ENCODE data around the gene PNCK. TPM values are rescaled to one million over a fixed set of nuclear protein-coding genes. Genes with fewer than 3 reads are reported as not detected.

Gene PNCK
- total RNA-seq, 2 experiments from 2014 or later: 0.70 to 1.0 TPM

GRCh38 chrX:153703036-153703370 lies 29.4 kb upstream of the PNCK start:
- intact Hi-C loops (cut with DNase I, micrococcal nuclease): no loop called here
- ChIA-PET CTCF (no interaction called here), POLR2A (no interaction called here)
- Histone ChIP-seq H3K4me3 (ENCODE audit: low read length) (no peak overlapping the region), H3K27me3 (ENCODE audit: control insufficient read depth in 1 of 2, insufficient read depth in 2 of 2, low read length in 2 of 2) (no peaks in the 10 kb centered on the region), H3K4me1 (ENCODE audit: insufficient read depth, low read length) (no peaks in the 10 kb centered on the region), H3K36me3 (ENCODE audit: insufficient read depth, low read length) (peaks cover 28% of the 10 kb centered on the region), H3K9me3 (ENCODE audit: control insufficient read depth in 1 of 2, insufficient read depth in 1 of 2, low read length in 2 of 2) (no peaks in the 10 kb centered on the region), H3K27ac (ENCODE audit: low read depth in 1 of 2, low read length in 2 of 2) (no peak overlapping the region)
- Mint-ChIP-seq H3K4me3 (no peak overlapping the region), H3K36me3 (ENCODE audit: low read depth) (peaks cover 23% of the 10 kb centered on the region), H3K9me3 (no peaks in the 10 kb centered on the region), H3K27me3 (no peaks in the 10 kb centered on the region), H3K27ac (no peak overlapping the region), H3K4me1 (ENCODE audit: low read depth) (peaks cover 8% of the 10 kb centered on the region)
- no peak for TF ChIP-seq CTCF (IDR thresholded peaks at IDR 0.05)
- DNase-seq (no peak), ATAC-seq (ENCODE audit: poor library complexity) (no peak)

GRCh38 chrX:153702336-153703035 lies 28.9 kb upstream of the PNCK start:
- H3K27me3 ChIP-seq (ENCODE audit: control insufficient read depth in 1 of 2, insufficient read depth in 2 of 2, low read length in 2 of 2): no peaks in the 10 kb centered on the region
- intact Hi-C loops (cut with DNase I, micrococcal nuclease): no loop called here
- peaks cover 28% of the 10 kb centered on the region for H3K36me3 ChIP-seq (ENCODE audit: insufficient read depth, low read length)
- no peak overlapping the region for H3K4me3 ChIP-seq (ENCODE audit: low read length)
- no peaks in the 10 kb centered on the region for H3K9me3 ChIP-seq (ENCODE audit: control insufficient read depth in 1 of 2, insufficient read depth in 1 of 2, low read length in 2 of 2)
- no peak overlapping the region for H3K4me3 Mint-ChIP-seq
- CTCF ChIA-PET: no interaction called here
- peaks cover 28% of the 10 kb centered on the region for H3K36me3 Mint-ChIP-seq (ENCODE audit: low read depth)
- H3K4me1 ChIP-seq (ENCODE audit: insufficient read depth, low read length): no peaks in the 10 kb centered on the region
- H3K27ac Mint-ChIP-seq: no peak overlapping the region
- ATAC-seq (ENCODE audit: poor library complexity) (no peak), DNase-seq (no peak)
- no peaks in the 10 kb centered on the region for H3K27me3 Mint-ChIP-seq
- H3K4me1 Mint-ChIP-seq (ENCODE audit: low read depth): peaks cover 8% of the 10 kb centered on the region
- H3K9me3 Mint-ChIP-seq: no peaks in the 10 kb centered on the region
- TF ChIP-seq CTCF (IDR thresholded peaks at IDR 0.05): no peak
- no peak overlapping the region for H3K27ac ChIP-seq (ENCODE audit: low read depth in 1 of 2, low read length in 2 of 2)
- POLR2A ChIA-PET: no interaction called here

DNA sequence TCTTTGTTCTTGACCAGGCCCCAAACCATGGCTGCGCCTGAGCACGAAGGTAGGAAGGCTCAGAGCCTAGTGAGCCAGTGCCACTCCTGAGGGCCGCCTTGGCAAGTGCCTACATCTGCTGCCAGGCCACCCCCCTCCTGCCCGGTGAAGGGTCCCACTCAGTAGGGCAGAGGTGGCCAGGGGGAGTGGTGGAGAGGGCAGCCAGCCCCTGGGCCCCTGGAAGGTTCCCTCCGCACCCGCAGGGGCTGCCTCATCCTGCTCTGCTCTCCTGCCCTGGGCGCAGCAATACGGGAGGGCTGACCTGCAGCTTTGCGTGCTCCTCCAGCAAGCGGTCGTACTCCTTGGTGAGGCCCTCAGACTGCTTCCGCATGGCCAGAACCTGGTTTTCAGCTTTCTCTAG lies 28.1 kb upstream of the PNCK start:
- Mint-ChIP-seq H3K27me3 (no peaks in the 10 kb centered on the region), H3K4me1 (ENCODE audit: low read depth) (peaks cover 5% of the 10 kb centered on the region), H3K27ac (no peak overlapping the region), H3K9me3 (no peaks in the 10 kb centered on the region), H3K4me3 (no peak overlapping the region), H3K36me3 (ENCODE audit: low read depth) (peaks cover 35% of the 10 kb centered on the region)
- DNase-seq (no peak), ATAC-seq (ENCODE audit: poor library complexity) (no peak)
- Histone ChIP-seq H3K27me3 (ENCODE audit: control insufficient read depth in 1 of 2, insufficient read depth in 2 of 2, low read length in 2 of 2) (no peaks in the 10 kb centered on the region), H3K9me3 (ENCODE audit: control insufficient read depth in 1 of 2, insufficient read depth in 1 of 2, low read length in 2 of 2) (no peaks in the 10 kb centered on the region), H3K4me1 (ENCODE audit: insufficient read depth, low read length) (no peaks in the 10 kb centered on the region), H3K4me3 (ENCODE audit: low read length) (no peak overlapping the region), H3K27ac (ENCODE audit: low read depth in 1 of 2, low read length in 2 of 2) (no peak overlapping the region), H3K36me3 (ENCODE audit: insufficient read depth, low read length) (peaks cover 33% of the 10 kb centered on the region)
- intact Hi-C loops (cut with DNase I, micrococcal nuclease): no loop called here
- ChIA-PET CTCF (no interaction called here), POLR2A (no interaction called here)
- no peak for TF ChIP-seq CTCF (IDR thresholded peaks at IDR 0.05)

Measured in CD4-positive, alpha-beta T cell (primary cell).